GM19438 (cell line): ENCODE measurements around the gene SCAPER.

Source experiments
- ATAC-seq: cut with Tn5 transposase; IDR thresholded peaks from one replicate; pipeline ENCODE4 v1.9.1; 2021; ENCODE audit warnings: low read depth; ENCODE audit not compliant: unreplicated experiment

Gene SCAPER

GRCh38 chr15:76682833-76683232, 222.3 kb downstream of the SCAPER start:
- no peak for ATAC-seq

GRCh38 chr15:76682259-76682658, 222.9 kb downstream of the SCAPER start:
- no peak for ATAC-seq

GRCh38 chr15:76678766-76679165, 226.4 kb downstream of the SCAPER start:
- no peak for ATAC-seq

GRCh38 chr15:76674883-76675282, 230.3 kb downstream of the SCAPER start:
- no peak for ATAC-seq

- no peak for ATAC-seq
Observed at GRCh38 chr15:76669521-76670207, 235.5 kb downstream of the SCAPER start.

GRCh38 chr15:76668900-76669299, 236.2 kb downstream of the SCAPER start:
- ATAC-seq: no peak

- no peak for ATAC-seq
Observed at GRCh38 chr15:76667943-76668715, 237.0 kb downstream of the SCAPER start.

- ATAC-seq: no peak
Observed at GRCh38 chr15:76664895-76665294, 240.2 kb downstream of the SCAPER start.

- ATAC-seq: no peak
Observed at GRCh38 chr15:76664411-76664810, 240.7 kb downstream of the SCAPER start.

- ATAC-seq: no peak
Observed at GRCh38 chr15:76663529-76663928, 241.6 kb downstream of the SCAPER start.

- no peak for ATAC-seq
Observed at GRCh38 chr15:76648732-76649444, 256.3 kb downstream of the SCAPER start.

- no peak for ATAC-seq
Observed at GRCh38 chr15:76647612-76648011, 257.5 kb downstream of the SCAPER start.

- no peak for ATAC-seq
Observed at GRCh38 chr15:76644646-76645045, 260.5 kb downstream of the SCAPER start.

GRCh38 chr15:76642671-76643070, 262.5 kb downstream of the SCAPER start:
- ATAC-seq: no peak

- no peak for ATAC-seq
Observed at GRCh38 chr15:76637166-76637565, 268.0 kb downstream of the SCAPER start.

- no peak for ATAC-seq
Observed at GRCh38 chr15:76636059-76636458, 269.1 kb downstream of the SCAPER start.

- ATAC-seq: no peak
Observed at GRCh38 chr15:76626611-76627010, 278.5 kb downstream of the SCAPER start.

GRCh38 chr15:76625267-76625666, 279.9 kb downstream of the SCAPER start:
- ATAC-seq: no peak

GRCh38 chr15:76614725-76615124, 290.4 kb downstream of the SCAPER start:
- no peak for ATAC-seq

- ATAC-seq: no peak
Observed at GRCh38 chr15:76588811-76589747, 316.1 kb downstream of the SCAPER start.

GRCh38 chr15:76585576-76585897, 319.6 kb downstream of the SCAPER start:
- ATAC-seq: no peak
